HFFc6 (cell line): ENCODE data around the gene KLHL6. TPM values are rescaled to one million over a fixed set of nuclear protein-coding genes. Genes with fewer than 3 reads are reported as not detected.

ENCODE experiments used
- DNase-seq: peaks from one replicate; pipeline ENCODE4 v3.0.0-alpha.2; 2018
- H3K27ac Mint-ChIP-seq: 2 replicates; pipeline ENCODE4 v1.8.0; 2020; ENCODE audit warnings: mild to moderate bottlenecking, mixed read lengths
- H3K27me3 Mint-ChIP-seq: 2 replicates; pipeline ENCODE4 v1.8.0; 2021; ENCODE audit warnings: mild to moderate bottlenecking, moderate library complexity, mixed read lengths; ENCODE audit not compliant: insufficient read depth
- H3K36me3 Mint-ChIP-seq: 2 replicates; pipeline ENCODE4 v1.8.0; 2021; ENCODE audit warnings: low read depth, mixed read lengths
- H3K4me1 Mint-ChIP-seq: 2 replicates; pipeline ENCODE4 v1.8.0; 2020; ENCODE audit warnings: low read depth, mixed read lengths
- H3K4me3 Mint-ChIP-seq: 2 replicates; pipeline ENCODE4 v1.8.0; 2020; ENCODE audit warnings: mild to moderate bottlenecking, moderate library complexity, mixed read lengths
- H3K9me3 Mint-ChIP-seq: 2 replicates; pipeline ENCODE4 v1.8.0; 2020; ENCODE audit warnings: mild to moderate bottlenecking, mixed read lengths
- total RNA-seq, 6 experiments: library from RNA; stranded (reverse); fragmentation: NEBNext Ultra II Directional; extraction: Animal tissue kit (Norgen Biotek cat#: 25700); gene quantifications; 2 replicates in 1 of 6; 3 replicates in 5 of 6; pipeline ENCODE4 v1.2.3, GENCODE V29; 2021
- TF ChIP-seq, protein P1 (sequence below): fragments of 200-600 bp; sonication (generic); IDR thresholded peaks from 2 replicates; pipeline ENCODE4 v1.5.0; 2021; ENCODE audit warnings: antibody characterized with exemption, mild to moderate bottlenecking

The KLHL6 gene
- total RNA-seq, 6 experiments from 2014 or later = not detected

DNA sequence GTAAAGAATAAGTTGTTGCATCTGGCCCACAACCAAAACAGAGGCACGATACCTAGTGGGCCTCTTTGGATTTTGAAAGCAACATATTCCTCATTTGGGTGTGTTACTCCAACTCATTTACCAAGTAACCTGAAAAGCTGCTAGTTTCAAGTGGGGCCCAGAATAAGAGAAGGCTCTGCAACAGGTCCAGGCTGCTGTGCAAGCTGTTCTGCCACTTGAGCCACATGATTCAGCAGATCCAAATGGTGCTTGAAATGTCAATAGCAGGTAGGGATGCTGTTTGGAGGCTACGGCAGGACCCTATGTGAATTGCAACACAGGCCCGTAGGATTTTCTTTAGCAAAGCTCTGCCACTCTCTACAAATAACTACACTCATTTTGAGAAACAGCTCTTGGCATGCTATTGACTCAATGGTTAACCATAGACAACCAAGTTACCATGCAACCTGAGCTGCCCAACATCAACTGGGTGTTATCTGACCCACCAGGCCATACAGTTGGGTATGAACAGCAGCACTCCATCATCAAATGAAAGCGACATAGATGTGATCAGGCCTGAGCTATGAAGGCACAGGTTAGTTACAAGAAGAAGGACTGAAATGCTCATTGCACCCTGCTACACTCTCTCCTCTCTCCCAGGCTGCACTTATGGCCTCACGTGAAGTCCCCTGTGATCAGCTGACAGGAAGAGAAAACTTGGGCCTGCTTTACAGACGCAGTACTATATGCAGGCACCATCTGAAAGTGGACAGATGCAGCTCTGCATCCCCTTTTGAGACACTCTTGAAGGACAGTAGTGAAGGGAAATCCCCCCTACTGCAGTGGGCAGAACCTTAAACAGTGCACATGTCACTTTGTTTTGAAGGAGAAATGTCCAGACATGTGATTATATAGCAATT is 117.6 kb downstream of the KLHL6 start:
- H3K4me3 Mint-ChIP-seq = no peak overlapping the region
- TF ChIP-seq, protein P1, sequence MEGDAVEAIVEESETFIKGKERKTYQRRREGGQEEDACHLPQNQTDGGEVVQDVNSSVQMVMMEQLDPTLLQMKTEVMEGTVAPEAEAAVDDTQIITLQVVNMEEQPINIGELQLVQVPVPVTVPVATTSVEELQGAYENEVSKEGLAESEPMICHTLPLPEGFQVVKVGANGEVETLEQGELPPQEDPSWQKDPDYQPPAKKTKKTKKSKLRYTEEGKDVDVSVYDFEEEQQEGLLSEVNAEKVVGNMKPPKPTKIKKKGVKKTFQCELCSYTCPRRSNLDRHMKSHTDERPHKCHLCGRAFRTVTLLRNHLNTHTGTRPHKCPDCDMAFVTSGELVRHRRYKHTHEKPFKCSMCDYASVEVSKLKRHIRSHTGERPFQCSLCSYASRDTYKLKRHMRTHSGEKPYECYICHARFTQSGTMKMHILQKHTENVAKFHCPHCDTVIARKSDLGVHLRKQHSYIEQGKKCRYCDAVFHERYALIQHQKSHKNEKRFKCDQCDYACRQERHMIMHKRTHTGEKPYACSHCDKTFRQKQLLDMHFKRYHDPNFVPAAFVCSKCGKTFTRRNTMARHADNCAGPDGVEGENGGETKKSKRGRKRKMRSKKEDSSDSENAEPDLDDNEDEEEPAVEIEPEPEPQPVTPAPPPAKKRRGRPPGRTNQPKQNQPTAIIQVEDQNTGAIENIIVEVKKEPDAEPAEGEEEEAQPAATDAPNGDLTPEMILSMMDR = no peak
- no peak for DNase-seq
- peaks cover 4% of the 10 kb centered on the region; the same call in 1 of the 2 replicates for H3K9me3 Mint-ChIP-seq
- H3K36me3 Mint-ChIP-seq = no peaks in the 10 kb centered on the region; the same call in 1 of the 2 replicates
- H3K4me1 Mint-ChIP-seq = no peaks in the 10 kb centered on the region
- no peak overlapping the region for H3K27ac Mint-ChIP-seq
- H3K27me3 Mint-ChIP-seq = peaks cover 34% of the 10 kb centered on the region

Other genes with a start within 250 kb of the KLHL6 start
- under 1 TPM in 1 of 6 experiments, not detected in 5; 0.14 TPM for gene MCF2L2, start 127.1 kb downstream of the KLHL6 start, total RNA-seq
- gene KLHL24, start 79.9 kb upstream of the KLHL6 start, total RNA-seq = 10 to 100 TPM in 1 of 6 experiments, 1 to 10 TPM in 5; 5.6 to 15.1 (median 6.7) TPM
- gene YEATS2, start 142.1 kb upstream of the KLHL6 start, total RNA-seq = 10 to 100 TPM; 19.0 to 24.6 (median 20.7) TPM